NCI-H524 treated with DMSO at 0.1 percent for 48 hours (cell line): ENCODE data around the gene BCL6.

Experiments used
- DNase-seq: peaks from one replicate; lab custom pipeline; 2025; lab: John Stamatoyannopoulos, UW

The BCL6 gene

GRCh38 chr3:187739094-187739560 lies 6.1 kb downstream of the BCL6 start:
- DNase-seq, result no peak

- DNase-seq, result peak; percentile 87
Measured at GRCh38 chr3:187738331-187739093, 6.8 kb downstream of the BCL6 start.

- no peak for DNase-seq
Measured at GRCh38 chr3:187738071-187738330, 7.3 kb downstream of the BCL6 start.

- DNase-seq, result no peak
Measured at GRCh38 chr3:187737368-187738070, 7.7 kb downstream of the BCL6 start.

GRCh38 chr3:187737006-187737367 lies 8.3 kb downstream of the BCL6 start:
- DNase-seq, result no peak

GRCh38 chr3:187736418-187736871 lies 8.8 kb downstream of the BCL6 start:
- no peak for DNase-seq

GRCh38 chr3:187735837-187736236 lies 9.4 kb downstream of the BCL6 start:
- DNase-seq, result no peak

- DNase-seq, result no peak
Measured at GRCh38 chr3:187735383-187735782, 9.9 kb downstream of the BCL6 start.

GRCh38 chr3:187734841-187735240 lies 10.4 kb downstream of the BCL6 start:
- DNase-seq, result no peak

GRCh38 chr3:187733371-187733770 lies 11.9 kb downstream of the BCL6 start:
- no peak for DNase-seq

GRCh38 chr3:187729598-187729997 lies 15.7 kb downstream of the BCL6 start:
- no peak for DNase-seq

- no peak for DNase-seq
Measured at GRCh38 chr3:187728940-187729583, 16.2 kb downstream of the BCL6 start.

- DNase-seq, result no peak
Measured at GRCh38 chr3:187728248-187728647, 17.0 kb downstream of the BCL6 start.

- DNase-seq, result no peak
Measured at GRCh38 chr3:187726564-187726963, 18.7 kb downstream of the BCL6 start.

GRCh38 chr3:187725653-187726370 lies 19.5 kb downstream of the BCL6 start:
- no peak for DNase-seq

GRCh38 chr3:187725224-187725623 lies 20.0 kb downstream of the BCL6 start:
- DNase-seq, result no peak

GRCh38 chr3:187722206-187722612 lies 23.1 kb downstream of the BCL6 start:
- no peak for DNase-seq

GRCh38 chr3:187721055-187721454 lies 24.2 kb downstream of the BCL6 start:
- DNase-seq, result no peak

GRCh38 chr3:187720337-187720670 lies 25.0 kb downstream of the BCL6 start:
- DNase-seq, result no peak

- DNase-seq, result no peak
Measured at GRCh38 chr3:187719628-187720336, 25.5 kb downstream of the BCL6 start.

GRCh38 chr3:187718802-187719201 lies 26.5 kb downstream of the BCL6 start:
- DNase-seq, result no peak

- no peak for DNase-seq
Measured at GRCh38 chr3:187717572-187717971, 27.7 kb downstream of the BCL6 start.
